C4-2B (cell line): ENCODE results near the gene LACTBL1.
"Not testable (repeated sequence)": the region's sequence is repeated elsewhere in the genome, so short reads cannot be mapped to it uniquely, and the experiment has no call there.

Experiments
- H3K27ac ChIP-seq: fragments of 450-650 bp; 2 replicates; pipeline ENCODE4 v1.5.1; 2017
- ZFX ChIP-seq: fragments of 450-650 bp; IDR thresholded peaks from 2 replicates; pipeline ENCODE4 v1.6.1; 2017
- TF ChIP-seq, protein P1 (sequence below): fragments of 450-650 bp; conservative IDR thresholded peaks from 2 replicates; pipeline ENCODE4 v1.5.1; 2017; ENCODE audit warnings: mild to moderate bottlenecking

The LACTBL1 gene

DNA sequence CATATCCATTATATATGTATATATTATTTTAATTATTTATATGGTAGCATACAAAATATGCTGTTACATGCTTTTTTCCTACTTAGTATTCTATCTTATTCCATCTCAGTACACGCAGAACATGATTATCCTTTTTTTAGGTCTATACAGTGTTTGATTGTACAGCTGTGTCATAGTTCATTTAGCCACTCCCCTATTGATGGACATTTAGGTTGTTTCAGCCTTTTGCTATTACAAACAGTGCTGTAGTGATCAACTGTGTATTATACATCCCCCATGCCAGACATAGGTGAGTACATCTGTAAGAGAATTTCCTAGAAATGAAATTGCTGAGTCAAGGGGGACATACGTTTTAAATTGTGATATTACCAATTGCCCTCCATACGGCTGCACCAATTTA, 15.6 kb downstream of the LACTBL1 start:
- no peak overlapping the region for H3K27ac ChIP-seq
- TF ChIP-seq ZFX = no peak
- TF ChIP-seq, protein P1, sequence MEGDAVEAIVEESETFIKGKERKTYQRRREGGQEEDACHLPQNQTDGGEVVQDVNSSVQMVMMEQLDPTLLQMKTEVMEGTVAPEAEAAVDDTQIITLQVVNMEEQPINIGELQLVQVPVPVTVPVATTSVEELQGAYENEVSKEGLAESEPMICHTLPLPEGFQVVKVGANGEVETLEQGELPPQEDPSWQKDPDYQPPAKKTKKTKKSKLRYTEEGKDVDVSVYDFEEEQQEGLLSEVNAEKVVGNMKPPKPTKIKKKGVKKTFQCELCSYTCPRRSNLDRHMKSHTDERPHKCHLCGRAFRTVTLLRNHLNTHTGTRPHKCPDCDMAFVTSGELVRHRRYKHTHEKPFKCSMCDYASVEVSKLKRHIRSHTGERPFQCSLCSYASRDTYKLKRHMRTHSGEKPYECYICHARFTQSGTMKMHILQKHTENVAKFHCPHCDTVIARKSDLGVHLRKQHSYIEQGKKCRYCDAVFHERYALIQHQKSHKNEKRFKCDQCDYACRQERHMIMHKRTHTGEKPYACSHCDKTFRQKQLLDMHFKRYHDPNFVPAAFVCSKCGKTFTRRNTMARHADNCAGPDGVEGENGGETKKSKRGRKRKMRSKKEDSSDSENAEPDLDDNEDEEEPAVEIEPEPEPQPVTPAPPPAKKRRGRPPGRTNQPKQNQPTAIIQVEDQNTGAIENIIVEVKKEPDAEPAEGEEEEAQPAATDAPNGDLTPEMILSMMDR = no peak

GRCh38 chr1:22955146-22955545, 17.5 kb downstream of the LACTBL1 start:
- no peak for TF ChIP-seq ZFX
- TF ChIP-seq, protein P1 = no peak

DNA sequence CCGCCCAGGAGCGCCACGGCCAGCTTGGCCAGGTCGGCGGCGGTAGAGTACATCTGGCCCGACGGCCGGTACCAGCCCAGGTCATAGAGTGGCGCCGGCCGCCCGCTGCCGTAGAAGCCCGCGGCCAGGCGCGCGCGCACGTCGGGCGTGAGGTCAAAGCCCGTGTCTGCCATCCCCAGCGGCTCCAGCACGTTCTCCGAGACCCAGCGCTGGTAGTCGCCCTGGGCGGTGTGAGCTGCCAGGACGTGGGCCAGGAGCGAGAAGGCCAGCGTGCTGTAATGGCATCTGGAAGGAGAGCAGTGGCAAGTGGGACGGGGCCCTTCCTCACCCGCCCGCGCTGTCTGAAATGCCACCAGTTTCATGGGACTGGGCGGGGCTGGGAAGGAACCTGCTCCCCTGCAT, 18.9 kb downstream of the LACTBL1 start:
- TF ChIP-seq, protein P1 = no peak
- TF ChIP-seq ZFX = no peak
- no peak overlapping the region for H3K27ac ChIP-seq

More at GRCh38 chr1:22955146-22955545, 17.5 kb downstream of the LACTBL1 start:
- H3K27ac ChIP-seq = no peak overlapping the region

DNA sequence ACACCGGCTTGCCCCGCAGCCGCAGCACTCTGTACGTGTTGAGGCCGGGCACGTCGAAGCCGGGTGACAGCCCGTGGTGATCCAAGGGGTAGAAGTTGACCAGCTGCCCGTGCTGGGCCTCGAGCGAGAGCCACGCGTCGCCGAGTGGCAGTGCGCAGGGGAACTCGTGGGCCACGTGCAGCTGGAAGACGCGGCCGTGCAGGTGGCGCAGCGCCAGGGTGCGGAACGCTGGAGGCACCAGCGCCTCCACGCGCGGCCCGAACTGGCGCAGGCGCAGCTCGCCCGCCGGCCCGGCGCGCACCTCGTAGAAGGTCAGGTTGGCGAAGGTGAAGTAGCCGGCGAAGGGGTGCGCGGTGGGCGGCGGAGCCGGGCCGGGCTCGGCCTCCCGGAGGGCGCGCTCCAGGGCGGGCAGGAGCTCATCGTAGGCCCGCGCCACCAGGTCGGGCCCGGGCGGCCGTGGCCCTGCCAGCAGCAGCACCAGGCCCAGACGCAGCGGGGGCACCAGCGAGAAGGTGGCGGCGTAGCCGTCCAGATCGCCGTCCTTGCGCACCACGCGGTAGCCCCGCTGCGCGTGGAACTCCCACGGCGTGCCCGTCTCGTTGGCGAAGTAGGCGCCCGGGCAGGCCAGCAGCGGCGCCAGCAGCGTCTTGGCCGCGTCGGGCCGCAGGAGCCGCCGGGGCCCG, 19.5 kb downstream of the LACTBL1 start:
- no peak overlapping the region for H3K27ac ChIP-seq
- TF ChIP-seq, protein P1 = no peak
- no peak for TF ChIP-seq ZFX

DNA sequence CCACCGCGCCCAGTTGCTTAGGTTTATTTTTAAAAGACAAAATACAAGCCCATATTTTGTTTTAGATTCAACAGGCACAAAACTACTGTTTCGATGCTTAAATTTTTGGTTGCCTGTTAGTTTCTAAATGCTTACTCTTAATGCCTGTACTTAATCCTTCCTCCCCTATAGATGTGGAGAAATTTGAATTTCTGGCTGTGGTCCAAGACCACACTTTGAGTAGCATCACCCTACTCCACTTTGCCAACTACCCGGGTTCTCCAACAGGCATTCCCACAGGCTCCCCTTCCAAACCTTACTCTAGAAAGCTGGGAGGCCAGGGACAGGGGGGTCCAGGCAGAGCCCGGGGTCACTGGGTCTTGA, 20.0 kb downstream of the LACTBL1 start:
- TF ChIP-seq ZFX = no peak
- TF ChIP-seq, protein P1 = no peak
- no peak overlapping the region for H3K27ac ChIP-seq

GRCh38 chr1:22951796-22952195, 20.9 kb downstream of the LACTBL1 start:
- TF ChIP-seq ZFX = no peak
- TF ChIP-seq, protein P1 = no peak
- H3K27ac ChIP-seq = no peak overlapping the region

GRCh38 chr1:22949822-22950331, 22.8 kb downstream of the LACTBL1 start:
- no peak for TF ChIP-seq ZFX
- TF ChIP-seq, protein P1 = no peak
- H3K27ac ChIP-seq = no peak overlapping the region

DNA sequence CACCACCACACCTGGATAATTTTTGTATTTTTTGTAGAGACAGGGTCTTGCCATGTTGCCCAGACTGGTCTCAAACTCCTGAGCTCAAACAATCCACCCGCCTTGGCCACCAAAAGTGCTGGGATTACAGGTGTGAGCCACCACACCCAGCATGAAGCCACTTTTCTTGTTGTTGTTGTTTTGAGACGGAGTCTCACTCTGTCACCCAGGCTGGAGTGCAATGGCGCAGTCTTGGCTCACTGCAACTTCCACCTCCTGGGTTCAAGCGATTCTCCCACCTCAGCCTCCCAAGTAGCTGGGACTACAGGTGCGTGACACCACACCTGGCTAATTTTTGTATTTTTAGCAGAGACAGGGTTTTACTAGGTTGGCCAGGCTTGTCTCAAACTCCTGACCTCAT, 27.5 kb downstream of the LACTBL1 start:
- H3K27ac ChIP-seq = not testable (repeated sequence)
